ENCODE results near the gene FAT2.

DNA sequence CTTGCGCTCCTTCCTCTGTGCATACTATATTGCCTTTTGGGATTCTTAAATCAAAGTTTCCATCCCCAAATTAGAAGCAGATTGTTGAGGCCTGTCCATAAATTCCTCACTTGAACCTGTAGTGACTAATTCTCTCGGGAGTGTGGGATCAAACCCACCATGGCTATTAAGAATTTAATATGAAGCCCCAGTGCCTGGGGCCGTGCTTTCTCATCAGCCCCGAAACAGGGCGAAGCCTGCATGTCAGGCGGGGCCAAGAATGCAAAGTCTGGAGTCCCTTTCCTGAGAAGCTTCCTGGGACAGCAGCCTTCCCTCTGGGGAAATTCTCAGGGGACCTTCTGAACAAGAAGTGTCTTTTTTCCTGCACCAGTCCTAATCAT, 29.3 kb upstream of the FAT2 start:
- TF ChIP-seq CTCF (IDR thresholded peaks at IDR 0.05) (no peak), EZH2 (IDR thresholded peaks at IDR 0.05; ENCODE audit: borderline replicate concordance, insufficient read depth, low read depth, low read length, poor library complexity, severe bottlenecking) (no peak)
